GM12873 (cell line): ENCODE results near the gene COL9A2.

Experiments used
- TF ChIP-seq, protein P1 (sequence below): IDR thresholded peaks from 2 replicates; pipeline ENCODE4 v1.5.1; 2012; ENCODE audit warnings: low read depth, mild to moderate bottlenecking, moderate library complexity, low read length, control low read depth; ENCODE audit not compliant: insufficient read depth; ENCODE audit errors: missing control alignments

Gene COL9A2

DNA sequence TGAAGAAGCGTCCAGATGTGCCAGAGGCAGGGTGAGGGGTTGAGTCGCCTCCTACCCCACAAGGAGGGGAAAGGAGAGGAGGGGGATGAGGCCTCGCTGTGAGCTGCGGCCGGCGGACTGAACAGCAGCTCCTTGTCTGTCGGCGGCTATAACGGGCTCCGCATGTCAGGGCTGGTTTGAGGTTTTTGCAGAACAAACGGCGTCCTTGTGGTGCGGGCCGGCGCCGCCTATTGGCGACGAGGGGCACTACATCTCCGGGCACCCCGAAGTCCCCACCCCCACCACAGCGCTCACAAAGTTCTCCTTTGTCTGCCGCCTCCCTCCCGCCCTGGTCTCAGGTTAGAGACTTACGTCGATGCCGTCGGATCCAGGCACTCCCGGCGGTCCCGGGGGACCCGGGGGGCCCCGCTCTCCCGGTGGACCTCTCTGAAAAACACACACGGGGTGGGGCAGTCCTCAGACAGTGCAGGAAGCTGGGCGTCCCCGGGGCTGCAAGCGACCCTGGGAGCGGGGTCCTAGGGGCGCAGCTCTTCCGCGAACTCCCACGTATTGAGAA is 1.8 kb downstream of the COL9A2 start:
- TF ChIP-seq, protein P1, sequence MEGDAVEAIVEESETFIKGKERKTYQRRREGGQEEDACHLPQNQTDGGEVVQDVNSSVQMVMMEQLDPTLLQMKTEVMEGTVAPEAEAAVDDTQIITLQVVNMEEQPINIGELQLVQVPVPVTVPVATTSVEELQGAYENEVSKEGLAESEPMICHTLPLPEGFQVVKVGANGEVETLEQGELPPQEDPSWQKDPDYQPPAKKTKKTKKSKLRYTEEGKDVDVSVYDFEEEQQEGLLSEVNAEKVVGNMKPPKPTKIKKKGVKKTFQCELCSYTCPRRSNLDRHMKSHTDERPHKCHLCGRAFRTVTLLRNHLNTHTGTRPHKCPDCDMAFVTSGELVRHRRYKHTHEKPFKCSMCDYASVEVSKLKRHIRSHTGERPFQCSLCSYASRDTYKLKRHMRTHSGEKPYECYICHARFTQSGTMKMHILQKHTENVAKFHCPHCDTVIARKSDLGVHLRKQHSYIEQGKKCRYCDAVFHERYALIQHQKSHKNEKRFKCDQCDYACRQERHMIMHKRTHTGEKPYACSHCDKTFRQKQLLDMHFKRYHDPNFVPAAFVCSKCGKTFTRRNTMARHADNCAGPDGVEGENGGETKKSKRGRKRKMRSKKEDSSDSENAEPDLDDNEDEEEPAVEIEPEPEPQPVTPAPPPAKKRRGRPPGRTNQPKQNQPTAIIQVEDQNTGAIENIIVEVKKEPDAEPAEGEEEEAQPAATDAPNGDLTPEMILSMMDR, result peak; percentile 95

DNA sequence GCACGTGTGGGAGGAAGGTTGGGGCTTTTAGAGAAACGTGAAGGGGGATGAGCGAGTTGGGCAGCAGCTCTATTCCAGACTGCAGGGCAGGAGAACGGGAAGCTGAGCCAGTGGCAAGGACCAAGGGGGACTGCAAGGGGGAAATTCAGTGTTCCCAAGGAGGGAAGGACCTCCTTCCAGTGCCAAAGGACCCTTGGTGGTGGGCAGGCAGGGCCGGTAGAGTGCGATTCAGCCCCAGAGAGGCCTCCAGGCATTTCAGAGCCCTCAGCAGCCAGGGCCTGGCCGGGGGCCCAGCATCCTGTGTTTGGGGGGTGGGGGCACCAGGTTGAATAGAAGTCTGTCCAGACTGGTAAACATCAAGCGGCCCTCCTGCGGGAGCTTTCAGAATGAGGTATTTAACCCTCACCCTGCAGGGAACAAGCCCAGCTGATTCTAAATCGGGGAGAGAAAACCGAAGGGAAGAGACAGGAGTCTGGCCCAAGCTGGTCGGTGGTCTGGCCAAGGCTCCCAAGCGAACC is 2.3 kb downstream of the COL9A2 start:
- TF ChIP-seq, protein P1, result no peak

DNA sequence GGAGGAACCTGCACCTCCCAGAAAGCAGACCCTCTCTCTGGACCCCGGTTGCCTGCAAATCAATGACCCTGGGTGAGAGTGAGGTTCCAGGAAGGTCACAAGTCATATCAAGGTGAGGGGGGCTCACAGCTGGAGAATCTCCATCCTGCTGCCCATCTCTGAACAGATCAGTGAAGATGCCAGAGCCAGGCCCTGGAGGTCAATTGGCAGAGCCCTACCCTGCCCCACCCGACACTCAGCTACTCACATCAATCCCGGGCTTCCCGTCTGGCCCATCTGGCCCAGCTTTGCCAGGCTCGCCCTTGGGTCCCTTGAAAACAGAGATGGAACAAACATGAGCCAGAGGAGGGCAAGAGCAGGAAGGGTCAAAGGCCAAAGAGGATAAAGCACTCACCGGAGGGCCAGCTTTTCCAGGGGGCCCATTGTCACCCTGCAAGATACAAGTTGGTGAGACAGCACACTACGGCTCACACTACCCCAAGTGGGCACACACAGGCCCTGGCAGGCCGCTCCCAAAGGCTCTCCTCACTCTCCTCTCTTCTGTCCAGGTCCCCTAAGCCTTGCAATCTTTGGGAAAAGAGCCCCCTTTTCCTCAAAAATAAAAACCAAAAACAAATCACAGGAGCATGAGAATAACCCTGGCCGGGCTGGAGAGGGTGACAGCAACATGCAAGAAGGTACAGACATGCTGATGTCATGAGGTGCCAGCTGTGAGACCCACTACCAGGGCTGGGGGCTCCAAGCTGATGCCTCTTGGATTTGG is 2.9 kb downstream of the COL9A2 start:
- TF ChIP-seq, protein P1, result no peak

DNA sequence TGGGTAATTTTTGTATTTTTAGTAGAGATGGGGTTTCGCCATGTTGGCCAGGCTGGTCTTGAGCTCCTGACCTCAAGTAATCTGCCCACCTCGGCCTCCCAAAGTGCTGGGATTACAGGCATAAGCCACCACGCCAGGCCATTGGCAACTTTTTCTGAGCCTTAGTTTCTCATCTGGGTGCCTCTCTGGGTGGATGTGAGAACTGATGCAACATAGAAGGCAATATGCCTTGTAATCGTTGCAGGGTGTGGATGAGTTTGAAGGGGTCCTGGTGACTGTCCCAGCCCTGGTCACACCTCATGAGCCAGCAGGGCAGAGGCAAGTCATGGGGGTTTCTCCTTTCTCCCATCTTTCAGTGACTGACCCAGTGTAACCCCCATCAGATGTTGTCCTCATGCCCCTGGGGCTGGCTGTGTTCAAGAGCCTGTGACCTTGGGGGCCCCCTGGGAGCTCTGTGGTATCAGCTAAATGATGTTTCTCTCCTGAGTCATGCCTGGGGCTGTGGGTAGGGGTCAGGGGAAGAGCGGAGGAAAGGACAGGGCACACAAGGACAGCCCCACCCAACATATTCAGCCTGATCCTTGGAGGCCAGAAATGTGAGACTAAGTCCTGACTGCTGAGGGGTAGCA is 3.6 kb downstream of the COL9A2 start:
- TF ChIP-seq, protein P1, result no peak

DNA sequence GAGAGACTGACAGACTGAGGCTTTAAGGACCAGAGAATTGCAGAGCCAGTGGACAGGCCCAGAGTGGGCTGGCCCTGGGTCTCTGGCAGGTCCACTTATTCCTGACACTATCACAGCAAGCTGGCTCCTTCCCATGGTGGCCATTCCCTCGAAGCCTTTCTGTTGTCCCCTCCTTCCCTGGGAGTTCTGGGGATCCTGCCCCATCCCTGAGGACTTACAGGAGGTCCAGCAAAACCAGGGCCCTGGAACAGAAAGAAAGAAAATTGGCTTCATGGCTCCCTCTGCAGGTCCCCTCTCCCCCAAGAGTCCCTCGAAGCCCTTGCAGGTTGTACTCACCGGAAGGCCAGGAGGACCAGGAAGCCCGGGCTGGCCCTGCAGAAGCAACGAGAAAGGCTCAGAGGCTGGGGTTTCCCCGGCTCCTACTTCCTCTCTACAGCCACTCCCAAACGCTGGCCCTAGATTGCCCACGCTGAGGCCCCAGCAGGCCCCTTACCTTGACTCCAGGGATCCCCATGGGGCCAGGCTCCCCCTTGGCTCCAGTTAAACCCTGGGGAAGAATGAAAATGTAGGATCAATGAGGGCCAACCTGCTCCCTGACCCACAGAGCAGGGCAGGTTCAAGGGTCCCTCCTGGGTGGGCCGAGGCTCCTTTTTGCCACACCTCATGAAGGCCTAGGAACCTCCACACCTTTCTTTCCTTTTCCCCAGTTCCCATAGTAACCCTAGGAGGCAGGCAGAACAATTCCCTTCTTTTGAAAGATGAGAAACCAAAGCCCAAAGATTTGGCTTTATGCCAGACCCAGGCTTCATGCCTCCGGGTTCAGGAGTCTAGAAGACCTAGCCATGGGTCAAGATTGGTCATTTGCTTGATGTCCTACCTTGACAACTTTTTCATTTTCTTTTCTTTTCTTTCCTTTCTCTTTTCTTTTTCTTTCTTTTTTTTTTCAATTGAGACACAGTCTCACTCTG is 4.6 kb downstream of the COL9A2 start:
- TF ChIP-seq, protein P1, result no peak

DNA sequence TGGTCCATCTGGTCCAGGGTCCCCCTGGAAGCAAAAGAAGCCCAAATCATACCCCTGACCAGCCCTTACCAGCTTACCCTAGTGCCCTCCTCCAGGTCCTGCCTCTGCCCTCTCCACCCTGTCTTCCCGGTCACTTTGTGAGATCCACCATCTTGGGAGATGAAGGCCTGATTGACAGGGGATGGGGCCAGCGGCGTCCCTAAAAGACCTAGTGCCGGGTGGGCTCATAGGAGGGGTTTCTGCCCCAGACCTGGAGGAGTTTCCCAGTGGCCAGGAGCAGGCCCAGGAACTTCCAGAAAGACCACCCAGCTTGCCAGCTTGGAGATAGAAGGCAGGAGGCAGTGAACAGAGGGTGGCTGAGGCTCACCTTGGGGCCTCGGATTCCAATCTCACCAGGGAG is 5.4 kb downstream of the COL9A2 start:
- TF ChIP-seq, protein P1, result no peak
